ENCODE measurements around the gene GULP1.
"Not testable (repeated sequence)": the region's sequence is repeated elsewhere in the genome, so short reads cannot be mapped to it uniquely, and the experiment has no call there.

GULP1 gene

GRCh38 chr2:188416367-188416766, 124.7 kb downstream of the GULP1 start:
- no peak for DNase-seq (ENCODE audit: low read depth)

GRCh38 chr2:188422726-188423125, 131.1 kb downstream of the GULP1 start:
- no peak for DNase-seq (ENCODE audit: low read depth)

GRCh38 chr2:188425266-188425665, 133.6 kb downstream of the GULP1 start:
- no peak for DNase-seq (ENCODE audit: low read depth)

GRCh38 chr2:188426121-188426520, 134.4 kb downstream of the GULP1 start:
- DNase-seq (ENCODE audit: low read depth) = no peak

GRCh38 chr2:188430705-188431104, 139.0 kb downstream of the GULP1 start:
- DNase-seq (ENCODE audit: low read depth) = no peak

GRCh38 chr2:188434018-188434417, 142.3 kb downstream of the GULP1 start:
- DNase-seq (ENCODE audit: low read depth) = no peak

- no peak for DNase-seq (ENCODE audit: low read depth)
These were observed 143.4 kb downstream of the GULP1 start for GRCh38 chr2:188435115-188435514.

GRCh38 chr2:188437537-188437936, 145.9 kb downstream of the GULP1 start:
- DNase-seq (ENCODE audit: low read depth) = no peak

- DNase-seq (ENCODE audit: low read depth) = no peak
These were observed 148.3 kb downstream of the GULP1 start for GRCh38 chr2:188439986-188440385.

- no peak for DNase-seq (ENCODE audit: low read depth)
These were observed 149.2 kb downstream of the GULP1 start for GRCh38 chr2:188440849-188441248.

GRCh38 chr2:188441288-188441947, 149.7 kb downstream of the GULP1 start:
- no peak for DNase-seq (ENCODE audit: low read depth)

GRCh38 chr2:188443207-188443606, 151.5 kb downstream of the GULP1 start:
- no peak for DNase-seq (ENCODE audit: low read depth)

- DNase-seq (ENCODE audit: low read depth) = no peak
These were observed 152.6 kb downstream of the GULP1 start for GRCh38 chr2:188444106-188444835.

- no peak for DNase-seq (ENCODE audit: low read depth)
These were observed 157.9 kb downstream of the GULP1 start for GRCh38 chr2:188449561-188449960.

GRCh38 chr2:188449971-188450370, 158.3 kb downstream of the GULP1 start:
- DNase-seq (ENCODE audit: low read depth) = no peak

- no peak for DNase-seq (ENCODE audit: low read depth)
These were observed 159.2 kb downstream of the GULP1 start for GRCh38 chr2:188450732-188451483.

GRCh38 chr2:188452084-188452483, 160.4 kb downstream of the GULP1 start:
- DNase-seq (ENCODE audit: low read depth) = no peak

- no peak for DNase-seq (ENCODE audit: low read depth)
These were observed 164.6 kb downstream of the GULP1 start for GRCh38 chr2:188456114-188456909.

- no peak for DNase-seq (ENCODE audit: low read depth)
These were observed 167.4 kb downstream of the GULP1 start for GRCh38 chr2:188459061-188459460.

- not testable (repeated sequence) for DNase-seq (ENCODE audit: low read depth)
These were observed 174.4 kb downstream of the GULP1 start for GRCh38 chr2:188466078-188466477.

GRCh38 chr2:188466761-188467160, 175.1 kb downstream of the GULP1 start:
- DNase-seq (ENCODE audit: low read depth) = no peak

- DNase-seq (ENCODE audit: low read depth) = no peak
These were observed 179.5 kb downstream of the GULP1 start for GRCh38 chr2:188471166-188471565.
